Neural cell (in vitro differentiated cells): ENCODE results near the gene SYCN.

ENCODE experiments used
- EP300 ChIP-seq: fragments of 450-650 bp; conservative IDR thresholded peaks from 2 replicates; pipeline ENCODE4 v1.6.1; 2014; ENCODE audit warnings: antibody characterized with exemption, mild to moderate bottlenecking, moderate library complexity; ENCODE audit not compliant: poor library complexity, severe bottlenecking
- EZH2 ChIP-seq: fragments of 200-600, 300-800 bp; shearing (Covaris generic), sonication (generic); IDR thresholded peaks from 2 replicates; pipeline ENCODE4 v1.6.1; 2014; ENCODE audit warnings: antibody characterized with exemption, low read length, borderline replicate concordance, mild to moderate bottlenecking; ENCODE audit not compliant: insufficient read depth, poor library complexity, severe bottlenecking
- MXI1 ChIP-seq: fragments of 450-650 bp; conservative IDR thresholded peaks from 2 replicates; pipeline ENCODE4 v1.6.1; 2014; ENCODE audit warnings: antibody characterized with exemption, mild to moderate bottlenecking; ENCODE audit not compliant: poor library complexity, severe bottlenecking
- POLR2AphosphoS5 ChIP-seq: IDR thresholded peaks from 2 replicates; pipeline ENCODE4 v1.6.1; 2012
- RAD21 ChIP-seq: fragments of 450-650 bp; conservative IDR thresholded peaks from 2 replicates; pipeline ENCODE4 v1.6.1; 2014; ENCODE audit warnings: antibody characterized with exemption, mild to moderate bottlenecking, moderate library complexity
- SMC3 ChIP-seq: fragments of 450-650 bp; conservative IDR thresholded peaks from 2 replicates; pipeline ENCODE4 v1.6.1; 2014; ENCODE audit warnings: antibody characterized with exemption, mild to moderate bottlenecking, moderate library complexity; ENCODE audit not compliant: poor library complexity
- TAF1 ChIP-seq: IDR thresholded peaks from 2 replicates; pipeline ENCODE4 v1.6.1; 2012; ENCODE audit warnings: low read depth
- TF ChIP-seq, protein P1 (sequence below): fragments of 450-650 bp; IDR thresholded peaks from 2 replicates; pipeline ENCODE4 v1.5.1; 2014; ENCODE audit warnings: antibody characterized with exemption, mild to moderate bottlenecking, moderate library complexity; ENCODE audit not compliant: poor library complexity, severe bottlenecking
- TF ChIP-seq, protein P2 (sequence below): IDR thresholded peaks from 2 replicates; pipeline ENCODE4 v1.6.1; 2012; ENCODE audit warnings: borderline replicate concordance

DNA sequence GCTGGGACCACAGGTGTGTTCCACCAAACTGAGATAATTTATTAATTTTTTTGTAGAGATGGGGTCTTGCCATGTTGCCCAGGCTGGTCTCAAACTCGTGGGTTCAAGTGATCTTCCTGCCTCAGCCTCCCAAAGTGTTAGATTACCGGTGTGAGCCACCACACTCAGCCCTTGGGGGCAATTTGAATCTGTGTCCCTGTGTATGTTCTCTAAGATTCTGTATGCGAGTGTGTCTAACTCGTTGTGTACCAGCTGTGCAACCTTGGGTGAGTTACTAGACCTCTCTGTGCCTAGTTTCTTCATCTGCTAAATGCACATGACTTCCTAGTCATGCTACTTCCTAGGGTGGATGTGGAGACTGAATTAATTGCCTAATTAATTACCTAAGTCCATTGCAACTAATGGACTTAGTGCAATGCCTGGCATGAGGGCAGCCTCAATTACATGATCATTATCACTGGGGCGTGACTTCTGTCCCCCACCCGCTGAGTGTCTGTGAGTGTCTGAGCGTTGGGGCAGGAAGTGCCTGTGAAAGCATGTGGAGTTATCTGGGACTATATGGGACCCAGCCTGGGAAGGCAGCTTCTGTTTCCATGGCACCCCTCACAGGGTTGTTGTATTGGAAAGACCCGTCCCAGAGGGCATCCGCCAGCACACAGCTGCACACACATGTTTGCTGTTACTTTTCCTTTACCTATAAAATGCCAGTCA is 9.1 kb downstream of the SYCN start:
- TF ChIP-seq, protein P1, sequence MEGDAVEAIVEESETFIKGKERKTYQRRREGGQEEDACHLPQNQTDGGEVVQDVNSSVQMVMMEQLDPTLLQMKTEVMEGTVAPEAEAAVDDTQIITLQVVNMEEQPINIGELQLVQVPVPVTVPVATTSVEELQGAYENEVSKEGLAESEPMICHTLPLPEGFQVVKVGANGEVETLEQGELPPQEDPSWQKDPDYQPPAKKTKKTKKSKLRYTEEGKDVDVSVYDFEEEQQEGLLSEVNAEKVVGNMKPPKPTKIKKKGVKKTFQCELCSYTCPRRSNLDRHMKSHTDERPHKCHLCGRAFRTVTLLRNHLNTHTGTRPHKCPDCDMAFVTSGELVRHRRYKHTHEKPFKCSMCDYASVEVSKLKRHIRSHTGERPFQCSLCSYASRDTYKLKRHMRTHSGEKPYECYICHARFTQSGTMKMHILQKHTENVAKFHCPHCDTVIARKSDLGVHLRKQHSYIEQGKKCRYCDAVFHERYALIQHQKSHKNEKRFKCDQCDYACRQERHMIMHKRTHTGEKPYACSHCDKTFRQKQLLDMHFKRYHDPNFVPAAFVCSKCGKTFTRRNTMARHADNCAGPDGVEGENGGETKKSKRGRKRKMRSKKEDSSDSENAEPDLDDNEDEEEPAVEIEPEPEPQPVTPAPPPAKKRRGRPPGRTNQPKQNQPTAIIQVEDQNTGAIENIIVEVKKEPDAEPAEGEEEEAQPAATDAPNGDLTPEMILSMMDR: no peak
- TF ChIP-seq EZH2: no peak
- no peak for TF ChIP-seq SMC3
- no peak for TF ChIP-seq EP300
- no peak for TF ChIP-seq TAF1
- TF ChIP-seq RAD21: no peak
- no peak for TF ChIP-seq POLR2AphosphoS5
- TF ChIP-seq, protein P2, sequence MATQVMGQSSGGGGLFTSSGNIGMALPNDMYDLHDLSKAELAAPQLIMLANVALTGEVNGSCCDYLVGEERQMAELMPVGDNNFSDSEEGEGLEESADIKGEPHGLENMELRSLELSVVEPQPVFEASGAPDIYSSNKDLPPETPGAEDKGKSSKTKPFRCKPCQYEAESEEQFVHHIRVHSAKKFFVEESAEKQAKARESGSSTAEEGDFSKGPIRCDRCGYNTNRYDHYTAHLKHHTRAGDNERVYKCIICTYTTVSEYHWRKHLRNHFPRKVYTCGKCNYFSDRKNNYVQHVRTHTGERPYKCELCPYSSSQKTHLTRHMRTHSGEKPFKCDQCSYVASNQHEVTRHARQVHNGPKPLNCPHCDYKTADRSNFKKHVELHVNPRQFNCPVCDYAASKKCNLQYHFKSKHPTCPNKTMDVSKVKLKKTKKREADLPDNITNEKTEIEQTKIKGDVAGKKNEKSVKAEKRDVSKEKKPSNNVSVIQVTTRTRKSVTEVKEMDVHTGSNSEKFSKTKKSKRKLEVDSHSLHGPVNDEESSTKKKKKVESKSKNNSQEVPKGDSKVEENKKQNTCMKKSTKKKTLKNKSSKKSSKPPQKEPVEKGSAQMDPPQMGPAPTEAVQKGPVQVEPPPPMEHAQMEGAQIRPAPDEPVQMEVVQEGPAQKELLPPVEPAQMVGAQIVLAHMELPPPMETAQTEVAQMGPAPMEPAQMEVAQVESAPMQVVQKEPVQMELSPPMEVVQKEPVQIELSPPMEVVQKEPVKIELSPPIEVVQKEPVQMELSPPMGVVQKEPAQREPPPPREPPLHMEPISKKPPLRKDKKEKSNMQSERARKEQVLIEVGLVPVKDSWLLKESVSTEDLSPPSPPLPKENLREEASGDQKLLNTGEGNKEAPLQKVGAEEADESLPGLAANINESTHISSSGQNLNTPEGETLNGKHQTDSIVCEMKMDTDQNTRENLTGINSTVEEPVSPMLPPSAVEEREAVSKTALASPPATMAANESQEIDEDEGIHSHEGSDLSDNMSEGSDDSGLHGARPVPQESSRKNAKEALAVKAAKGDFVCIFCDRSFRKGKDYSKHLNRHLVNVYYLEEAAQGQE: no peak
- no peak for TF ChIP-seq MXI1
